ENCODE data around the gene PARP1.
A peak's percentile ranks its signal among the peaks of the same experiment; 100 is the strongest.
"Not testable (repeated sequence)": the region's sequence is repeated elsewhere in the genome, so short reads cannot be mapped to it uniquely, and the experiment has no call there.

Gene PARP1

DNA sequence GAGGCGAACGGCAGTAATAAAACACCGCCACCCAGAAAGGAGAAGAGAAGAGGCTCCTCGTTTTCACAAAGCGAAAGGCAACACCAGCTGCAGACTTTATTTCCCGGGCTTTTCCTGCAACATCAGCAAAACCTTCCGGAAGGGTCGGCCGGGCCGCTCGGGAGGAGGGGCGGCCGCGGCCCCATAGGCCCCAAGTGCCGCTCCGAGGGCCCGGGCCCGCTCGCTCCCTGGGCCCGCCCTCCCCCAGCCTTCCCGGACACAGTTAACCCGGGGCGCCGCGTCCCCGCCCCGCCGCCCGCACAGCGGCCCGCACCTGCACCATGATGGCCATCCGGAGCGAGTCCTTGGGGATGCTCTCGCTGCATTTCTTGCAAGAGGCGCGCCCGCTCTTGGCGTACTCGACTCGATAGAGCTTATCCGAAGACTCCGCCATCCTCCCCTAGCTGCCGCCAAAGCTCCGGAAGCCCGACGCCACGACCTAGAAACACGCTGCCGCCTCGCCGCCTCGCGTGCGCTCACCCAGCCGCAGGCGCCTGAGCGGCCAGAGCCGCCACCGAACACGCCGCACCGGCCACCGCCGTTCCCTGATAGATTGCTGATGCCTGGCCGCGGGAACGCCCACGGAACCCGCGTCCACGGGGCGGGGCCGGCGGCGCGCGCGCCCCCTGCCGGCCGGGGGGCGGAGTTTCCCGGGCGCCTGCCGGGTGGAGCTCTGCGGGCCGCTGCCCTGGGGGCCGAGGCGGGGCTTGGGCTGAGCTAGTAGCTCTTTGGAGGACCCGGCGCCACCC lies at the start of gene PARP1:
Gene PARP1, minus strand, starts transcription at position 597 of the 788 bp plus-strand sequence. Its CDS starts 164 bp downstream, at position 433.
- DNase-seq = peak; percentile 84

DNA sequence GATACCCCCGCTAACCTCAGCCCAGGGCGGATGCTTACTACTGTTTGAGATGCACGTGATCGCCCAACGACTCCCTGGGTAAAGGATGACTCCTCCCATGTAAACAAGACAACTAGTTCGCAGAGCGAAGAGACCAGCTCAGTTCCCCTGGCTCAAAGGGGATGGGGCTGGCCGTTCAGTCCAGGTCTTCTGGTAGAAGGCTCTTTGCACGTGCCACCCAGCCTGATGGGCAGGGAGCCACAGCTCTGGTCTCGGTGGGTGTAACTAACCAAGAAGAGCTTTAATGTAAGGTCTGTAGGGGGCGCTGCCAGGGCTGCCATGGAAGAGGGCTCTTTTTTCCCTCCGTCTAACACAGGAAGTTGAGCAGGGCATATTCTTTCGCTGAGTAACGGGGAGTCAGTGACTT lies 49.4 kb upstream of the PARP1 start:
- DNase-seq = peak; percentile 21

DNA sequence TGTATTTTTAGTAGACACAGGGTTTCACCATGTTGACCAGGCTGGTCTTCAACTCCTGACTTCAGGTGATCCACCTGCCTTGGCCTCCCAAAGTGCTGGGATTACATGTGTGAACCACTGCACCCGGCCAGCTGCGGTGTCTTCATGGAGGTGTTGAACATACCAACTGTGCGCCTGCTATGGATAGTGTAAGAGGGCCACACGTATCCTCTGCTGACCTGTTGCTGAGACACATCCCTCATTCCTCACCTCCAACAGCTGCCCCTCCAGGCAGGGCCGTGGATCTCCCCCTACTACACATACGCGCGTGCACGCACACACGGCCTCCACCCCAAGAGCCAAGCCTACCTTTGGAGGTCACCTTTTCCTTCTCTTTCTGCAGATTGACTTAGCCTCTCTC lies 48.0 kb upstream of the PARP1 start:
- DNase-seq = no peak

DNA sequence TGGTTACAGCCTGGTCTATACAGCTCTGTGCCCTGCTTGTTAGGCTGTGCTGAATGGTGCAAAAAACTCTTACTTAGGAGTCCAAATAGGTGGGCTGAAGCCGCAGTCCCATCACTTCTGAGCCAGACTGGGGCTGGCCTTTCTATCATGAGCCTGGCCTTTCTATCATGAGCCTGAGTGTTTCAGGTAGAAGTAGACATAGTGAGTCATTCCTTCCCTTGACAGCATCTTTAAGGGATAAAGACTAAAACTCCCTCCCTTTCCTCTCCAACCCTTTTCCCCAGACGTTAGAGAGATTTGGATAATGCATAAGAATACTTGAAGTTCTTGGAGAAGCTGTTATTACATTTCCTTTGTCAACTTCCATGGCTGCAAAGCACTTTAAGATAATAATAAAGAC lies 46.5 kb upstream of the PARP1 start:
- no peak for DNase-seq

DNA sequence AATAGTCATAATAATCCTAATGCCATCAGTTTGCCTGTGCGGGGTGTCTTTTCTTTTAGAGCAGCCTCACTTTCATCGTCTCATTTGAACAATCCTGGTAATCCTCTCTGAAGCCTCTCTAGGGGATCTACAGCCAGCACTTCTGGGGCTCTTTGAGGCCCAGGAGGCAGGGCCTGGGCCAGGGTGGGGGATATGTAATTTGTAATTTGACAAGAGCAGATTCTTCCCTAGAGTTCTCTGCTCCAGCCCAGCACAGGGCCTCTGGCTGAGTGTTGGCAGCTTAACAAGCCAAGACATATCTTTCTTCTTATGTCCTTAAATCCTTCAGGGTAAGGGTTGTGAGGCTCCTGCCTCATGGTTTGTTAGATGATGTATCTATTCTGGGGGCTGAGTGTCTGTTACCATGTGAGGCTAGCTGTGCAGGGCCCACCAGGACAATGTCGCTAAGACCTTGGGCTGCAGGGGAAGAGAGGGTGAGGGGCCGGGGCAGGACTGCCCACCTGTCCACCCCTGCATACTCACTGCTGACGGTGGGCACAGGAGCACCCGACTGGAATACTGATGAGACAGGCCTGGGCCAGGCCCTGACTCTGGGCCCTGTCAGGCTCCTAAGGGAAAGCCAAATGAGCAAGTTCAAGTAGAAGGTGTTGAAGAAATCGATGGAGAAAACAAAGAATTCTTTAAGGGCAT lies 45.3 kb upstream of the PARP1 start:
- DNase-seq = no peak

DNA sequence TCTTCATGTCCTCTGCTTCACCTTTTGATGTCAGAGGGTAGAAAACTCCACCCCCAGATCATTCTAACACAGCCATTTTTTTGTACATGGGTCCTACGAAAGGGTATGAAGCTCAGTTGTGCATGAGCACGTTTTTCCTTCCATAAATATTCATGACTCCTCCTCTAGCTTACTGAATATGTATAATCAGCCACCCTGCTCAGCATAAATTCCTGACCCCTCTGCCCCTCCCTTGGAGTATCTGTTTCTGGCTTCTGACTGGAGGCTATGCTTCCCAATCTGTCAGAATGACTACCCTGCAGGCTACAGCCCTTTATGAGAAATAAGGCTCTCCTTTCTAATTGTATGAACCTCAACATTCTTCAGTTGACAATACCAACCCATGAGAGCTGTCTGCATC lies 42.8 kb upstream of the PARP1 start:
- no peak for DNase-seq

DNA sequence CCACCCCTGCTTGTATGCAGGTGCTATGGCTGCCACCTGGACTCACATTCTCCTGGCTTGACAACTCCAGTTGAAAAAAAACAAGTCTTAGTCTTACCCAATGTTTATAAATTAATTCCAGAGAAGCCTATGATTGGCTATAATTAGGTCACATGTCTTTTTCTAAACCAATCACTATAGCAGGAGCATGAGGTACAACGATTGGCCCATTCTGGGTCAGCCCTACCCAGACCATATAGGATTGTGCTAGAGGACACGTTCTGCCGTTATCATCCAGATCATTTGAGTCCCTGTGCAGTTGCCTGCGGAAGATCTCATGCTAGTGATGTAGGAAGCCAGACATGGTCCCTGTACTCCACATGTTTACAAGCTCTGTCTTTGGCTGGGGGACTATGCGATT lies 41.9 kb upstream of the PARP1 start:
- no peak for DNase-seq

DNA sequence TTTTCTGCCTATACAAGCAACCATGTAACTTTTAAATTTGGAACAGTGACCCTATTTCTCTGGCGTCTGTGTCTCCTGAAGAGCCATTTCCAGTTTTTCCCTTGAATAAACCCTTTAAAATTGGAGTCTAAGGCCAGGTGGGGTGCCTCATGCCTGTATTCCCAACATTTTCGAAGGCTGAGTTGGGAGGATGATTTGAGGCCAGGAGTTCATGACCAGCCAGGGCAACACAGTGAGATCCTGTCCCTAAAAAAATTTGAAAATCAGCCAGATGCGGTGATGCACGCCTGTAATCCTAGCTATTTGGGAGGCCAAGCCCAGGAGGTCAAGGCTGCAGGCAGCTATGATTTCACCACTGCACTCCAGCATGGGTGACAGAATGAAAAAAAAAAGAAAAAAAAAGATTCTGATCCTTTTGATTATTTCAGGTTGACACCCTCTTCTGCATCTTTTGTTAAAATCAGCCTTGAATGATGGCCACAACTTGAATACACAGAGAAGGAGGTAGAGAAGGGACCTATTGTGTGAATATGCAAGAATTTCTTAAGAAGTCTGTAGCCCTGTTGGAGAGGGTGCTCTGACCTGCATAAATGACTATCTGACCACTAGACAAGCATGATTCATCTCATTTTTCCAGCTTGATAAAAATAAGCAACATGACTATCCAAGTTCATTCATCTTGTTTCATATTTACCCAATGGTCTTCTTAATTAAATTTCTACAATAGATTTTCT lies 40.2 kb upstream of the PARP1 start:
- no peak for DNase-seq

DNA sequence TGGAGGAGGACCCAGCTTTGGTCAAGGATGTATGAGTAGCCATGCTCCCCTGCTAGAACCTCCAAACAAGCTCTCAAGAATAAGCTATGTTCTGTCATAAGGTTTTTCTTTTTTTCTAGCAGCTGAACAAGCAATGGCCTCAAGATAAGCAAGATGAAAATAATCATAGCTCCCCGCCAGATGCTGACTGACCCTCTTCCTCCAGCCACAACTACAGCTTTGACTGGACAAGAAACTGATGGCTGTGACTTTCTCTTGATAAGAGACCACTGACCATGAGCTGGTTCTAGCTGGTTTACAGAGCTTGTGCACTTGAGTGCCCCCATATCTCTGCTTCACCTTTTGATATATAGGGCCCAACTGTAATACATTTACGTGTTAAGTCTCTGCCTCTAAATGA lies 38.2 kb upstream of the PARP1 start:
- DNase-seq = no peak

DNA sequence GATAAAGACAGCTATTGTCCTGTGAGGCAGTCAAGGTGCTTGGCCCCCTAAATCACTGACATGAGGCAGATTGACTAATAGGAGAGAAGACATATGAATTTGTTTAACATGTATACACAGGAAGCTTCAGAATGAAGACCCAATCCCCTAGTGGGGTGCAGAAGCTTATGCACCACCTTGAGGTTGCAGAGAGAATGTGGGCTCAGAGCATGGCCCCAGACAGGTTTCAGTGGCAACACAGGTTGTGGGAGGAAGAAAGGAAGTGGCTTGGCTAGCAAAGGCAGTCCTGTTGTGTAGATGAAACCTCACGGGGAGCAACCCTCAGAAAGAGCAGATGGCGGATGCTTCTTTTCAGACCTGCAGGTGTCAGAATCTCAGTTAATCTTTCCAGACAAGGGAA lies 37.0 kb upstream of the PARP1 start:
- peak; percentile 44 for DNase-seq

DNA sequence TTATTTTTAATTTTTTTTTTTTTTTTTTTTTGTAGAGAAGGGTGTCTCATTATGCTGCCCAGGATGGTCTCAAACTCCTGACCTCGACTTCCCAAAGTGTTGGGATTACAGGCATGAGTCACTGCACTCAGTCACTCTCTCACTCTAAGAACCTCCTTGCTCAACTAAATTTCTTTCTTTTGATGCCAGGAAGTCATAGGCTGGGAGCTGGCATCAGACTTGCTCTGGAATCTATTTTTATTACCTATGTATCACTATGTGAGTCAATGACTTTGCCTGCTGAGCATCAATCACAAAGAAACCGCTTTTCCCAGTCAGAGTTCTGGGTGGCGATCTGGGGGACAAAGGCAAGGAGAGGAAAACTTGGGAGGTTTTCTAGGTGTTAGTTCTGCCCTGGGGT lies 35.5 kb upstream of the PARP1 start:
- no peak for DNase-seq

DNA sequence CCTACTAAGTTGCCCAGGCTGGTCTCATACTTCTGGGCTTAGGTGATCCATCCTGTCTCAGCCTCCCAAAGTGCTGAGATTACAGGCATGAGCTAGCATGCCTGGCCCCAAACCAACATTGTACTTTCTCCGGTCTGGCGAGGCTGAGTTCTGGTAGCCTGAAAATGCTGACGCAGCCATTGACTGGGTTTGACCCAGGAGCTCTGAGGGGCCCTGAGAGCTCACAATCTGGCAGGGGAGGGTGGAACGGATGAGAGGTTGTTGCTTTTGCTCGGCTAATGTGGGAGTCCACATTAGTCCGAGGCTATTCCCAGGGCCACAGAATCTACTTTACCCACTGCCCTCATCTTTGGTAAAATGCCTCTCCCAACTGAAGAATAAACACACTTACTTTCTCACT lies 35.1 kb upstream of the PARP1 start:
- DNase-seq = no peak

DNA sequence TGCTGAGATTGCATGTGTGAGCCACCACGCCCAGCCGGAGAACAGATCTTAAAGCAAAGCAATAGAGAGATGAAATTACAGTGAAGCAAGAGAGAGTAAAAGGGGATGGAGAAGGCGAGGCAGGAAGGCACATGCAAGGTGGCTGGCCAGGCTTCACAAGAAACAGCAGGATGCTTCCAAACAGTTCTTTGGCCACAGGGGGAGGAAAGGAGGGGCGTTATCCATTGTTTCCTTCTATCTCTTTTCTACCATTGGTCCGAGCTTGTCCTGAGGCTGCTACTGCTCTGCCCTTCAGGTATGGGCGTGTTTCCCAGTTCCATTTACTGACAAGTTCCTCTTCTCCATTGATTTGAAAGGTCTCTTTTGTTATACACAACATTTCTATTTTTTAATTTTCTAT lies 33.7 kb upstream of the PARP1 start:
- DNase-seq = no peak

DNA sequence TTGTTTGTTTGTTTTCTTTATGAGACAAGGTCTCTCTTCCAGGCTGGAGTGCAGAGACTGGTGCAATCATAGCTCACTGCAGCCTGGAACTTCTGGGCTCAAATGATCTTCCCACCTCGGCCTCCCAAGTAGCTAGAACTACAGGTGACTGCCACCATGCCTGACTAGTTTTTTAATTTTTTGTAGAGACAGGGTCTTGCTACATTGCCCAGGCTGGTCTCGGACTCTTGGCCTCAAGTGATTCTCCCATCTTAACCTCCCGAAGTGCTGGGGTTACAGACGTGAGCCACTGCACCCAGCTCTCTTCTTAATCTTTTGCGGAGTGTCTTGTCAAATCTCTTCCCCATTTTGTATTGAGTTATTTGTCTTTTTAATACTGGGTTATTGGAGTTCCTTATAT lies 32.6 kb upstream of the PARP1 start:
- DNase-seq = no peak

DNA sequence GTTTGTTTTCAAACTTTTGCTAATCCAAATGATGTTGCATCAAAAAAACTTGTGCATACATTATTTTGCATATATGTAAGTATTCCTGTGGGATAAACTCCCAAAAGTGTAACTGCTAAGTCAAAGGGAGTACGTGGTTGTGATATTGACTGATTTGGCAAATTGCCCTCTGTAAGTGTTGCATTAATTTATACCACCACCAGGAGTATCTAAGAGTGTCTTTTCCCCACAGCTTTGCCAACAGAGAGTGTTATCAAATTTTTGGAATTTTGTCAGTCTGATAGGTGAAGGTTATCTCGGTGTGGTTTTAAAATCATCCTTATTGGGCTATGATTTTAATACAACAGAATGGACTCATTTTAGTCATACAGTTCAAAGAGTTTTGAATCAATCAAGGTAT lies 30.1 kb upstream of the PARP1 start:
- DNase-seq = no peak

DNA sequence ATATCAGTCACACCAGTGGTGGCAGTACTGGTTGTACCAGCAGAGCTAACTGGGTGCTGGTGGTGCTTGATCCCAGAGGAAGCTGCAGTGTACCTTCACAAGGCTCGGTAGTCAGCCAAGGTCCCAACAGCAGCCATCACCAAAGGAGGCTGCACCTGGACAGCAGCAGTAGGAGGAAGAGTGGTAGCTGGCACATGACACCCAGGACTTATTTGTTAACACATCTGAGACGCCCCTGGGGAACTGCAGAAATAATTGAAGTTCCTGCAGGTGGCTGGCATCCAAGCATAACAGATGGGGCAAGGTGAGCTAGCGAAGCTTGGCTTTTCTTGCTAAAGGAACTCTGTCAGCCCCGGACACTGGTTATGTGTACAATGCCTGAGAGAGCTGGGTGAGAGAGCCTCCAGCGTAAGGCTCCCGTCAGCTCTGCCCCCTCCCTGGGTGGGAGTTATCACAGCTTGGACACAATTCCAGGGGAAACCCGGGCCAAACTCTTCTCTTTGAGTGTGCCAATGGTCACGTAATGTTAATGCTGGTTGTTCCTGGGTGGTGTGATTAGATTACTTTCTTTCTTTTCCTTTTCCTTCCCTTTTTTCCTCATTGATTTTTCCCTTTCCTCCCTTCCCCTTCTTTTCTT lies 29.1 kb upstream of the PARP1 start:
- no peak for DNase-seq

DNA sequence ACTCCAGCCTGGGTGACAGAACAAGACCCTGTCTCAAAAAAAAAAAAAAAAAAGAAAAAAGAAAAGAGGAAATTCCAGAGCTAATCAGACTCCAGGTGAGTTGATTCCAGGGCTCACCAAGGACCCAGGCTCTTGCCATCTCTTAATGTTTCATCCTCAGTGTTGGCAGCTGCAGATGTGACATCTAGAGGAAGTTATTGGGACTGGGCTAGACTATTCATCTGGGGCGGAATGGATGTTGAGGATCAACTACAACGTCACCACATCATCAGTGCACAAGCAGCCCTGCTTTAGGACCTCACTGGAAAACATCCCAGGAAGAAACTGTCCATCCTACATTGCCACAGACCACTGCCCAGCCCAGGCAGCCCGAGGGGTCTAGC lies 28.6 kb upstream of the PARP1 start:
- DNase-seq = no peak

DNA sequence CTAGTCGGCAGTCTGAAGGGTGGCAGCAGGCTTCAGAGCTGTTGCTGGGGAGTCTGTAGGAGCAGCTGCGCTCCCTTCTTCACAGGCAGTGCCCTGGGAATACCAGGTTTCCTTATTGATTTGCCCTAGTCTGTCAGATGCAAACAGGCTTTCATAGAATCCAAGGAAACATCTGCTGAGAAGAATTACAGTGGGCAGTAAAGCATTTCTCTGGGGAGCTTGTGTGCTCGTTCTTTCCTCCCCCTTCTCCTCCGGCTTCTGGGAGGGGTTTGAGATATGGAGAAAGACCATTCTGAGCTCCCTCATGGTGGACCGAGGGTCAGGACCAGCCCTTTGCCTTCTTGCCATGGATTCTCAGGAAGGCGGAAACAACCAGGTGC lies 25.4 kb upstream of the PARP1 start:
- DNase-seq = no peak

DNA sequence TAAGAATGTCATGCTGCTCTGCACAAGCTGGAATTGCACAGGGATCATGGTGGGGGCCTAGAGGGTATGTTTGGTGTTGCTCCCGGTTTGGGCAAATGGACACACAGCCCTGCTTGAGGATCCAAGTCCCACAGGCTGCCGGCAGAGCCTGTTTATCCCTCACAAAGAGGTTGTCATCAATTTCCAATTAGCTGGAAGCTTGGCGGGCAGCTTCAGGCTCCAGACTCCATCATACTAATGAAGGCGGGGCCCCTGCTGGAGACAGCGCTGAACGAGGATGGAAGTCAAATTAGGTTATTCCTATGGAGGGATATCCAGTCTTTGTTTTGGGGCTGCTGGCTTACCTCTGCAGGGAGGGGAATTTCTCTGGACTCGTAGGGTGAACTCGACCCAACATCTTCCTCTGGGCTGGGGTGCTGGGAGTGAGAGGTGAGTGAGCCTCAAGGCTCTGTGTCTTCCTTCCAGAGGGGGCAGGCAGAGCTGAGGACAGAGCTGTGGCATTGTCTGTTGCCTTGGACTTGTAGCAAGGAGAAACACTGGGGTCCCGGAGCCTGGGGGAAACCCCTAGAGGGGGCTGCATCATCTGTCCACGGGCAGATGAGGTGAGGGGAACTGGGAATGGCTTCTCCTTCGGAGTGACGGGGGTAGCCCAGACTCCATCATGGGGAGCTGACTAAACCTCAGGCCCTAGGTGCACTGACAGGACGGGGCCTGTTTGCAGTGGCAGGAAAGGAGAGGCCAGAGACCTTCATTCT lies 24.9 kb upstream of the PARP1 start:
- no peak for DNase-seq

DNA sequence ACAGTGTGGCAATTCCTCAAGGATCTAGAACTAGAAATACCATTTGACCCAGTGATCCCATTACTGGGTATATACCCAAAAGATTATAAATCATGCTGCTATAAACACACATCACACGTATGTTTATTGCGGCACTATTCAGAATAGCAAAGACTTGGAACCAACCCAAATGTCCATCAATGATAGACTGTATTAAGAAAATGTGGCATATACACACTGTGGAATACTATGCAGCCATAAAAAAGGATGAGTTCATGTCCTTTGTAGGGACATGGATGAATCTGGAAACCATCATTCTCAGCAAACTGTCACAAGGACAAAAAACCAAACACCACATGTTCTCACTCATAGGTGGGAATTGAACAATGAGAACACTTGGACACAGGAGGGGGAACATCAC lies 24.0 kb upstream of the PARP1 start:
- not testable (repeated sequence) for DNase-seq

DNA sequence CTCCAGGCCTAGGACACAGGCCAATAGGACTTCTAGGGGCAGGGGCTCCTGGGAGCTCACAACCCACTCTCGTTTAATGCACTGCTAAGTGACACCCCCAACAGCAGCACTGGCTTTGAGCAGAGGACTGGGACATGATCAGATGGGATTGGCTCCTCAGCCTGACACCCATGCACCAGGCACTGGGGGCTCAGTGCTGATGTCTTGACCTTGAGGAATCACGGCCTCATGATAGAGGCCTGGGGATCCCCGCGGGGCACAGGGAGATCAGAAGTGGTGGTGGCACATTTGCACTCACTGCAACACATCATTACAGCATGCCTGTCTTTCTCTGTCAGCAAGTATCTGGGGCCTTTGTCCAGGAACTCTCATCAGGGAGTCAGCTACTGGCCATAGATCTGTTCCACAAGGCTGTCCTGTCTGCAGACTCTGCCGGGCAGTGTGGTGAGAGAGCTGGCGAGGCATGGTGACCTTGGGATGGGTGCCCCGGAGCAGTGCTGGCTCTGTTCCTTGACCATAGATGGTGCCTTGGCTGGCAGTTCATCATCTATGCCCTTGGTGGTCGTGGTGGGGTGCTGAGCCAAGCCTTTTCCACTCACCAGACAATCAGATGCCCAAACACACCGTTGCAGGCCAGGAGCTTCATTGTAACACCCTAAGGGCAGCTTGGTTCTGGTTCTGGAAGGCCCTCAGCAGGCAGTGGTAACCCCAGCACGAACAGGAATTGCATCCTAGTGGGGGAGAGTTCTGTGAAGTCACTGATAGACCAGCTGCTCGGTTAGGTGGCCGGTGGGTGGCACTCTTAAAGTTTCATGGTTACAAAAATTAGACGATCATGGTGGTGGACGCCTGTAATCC lies 22.2 kb upstream of the PARP1 start:
- DNase-seq = no peak

Data from activated CD4-positive, alpha-beta T cell treated with anti-CD3 and anti-CD28 coated beads, Interleukin-2, amount 50 U/mL, for 1 hour (primary cell).